NCI-H187 (cell line): ENCODE data around the gene RSRC1.
"Not testable (repeated sequence)": the region's sequence is repeated elsewhere in the genome, so short reads cannot be mapped to it uniquely, and the experiment has no call there.

ENCODE experiments used
- DNase-seq, 2 experiments: peaks; one replicate each; lab custom pipeline; 2025; lab: John Stamatoyannopoulos, UW

Gene RSRC1

DNA sequence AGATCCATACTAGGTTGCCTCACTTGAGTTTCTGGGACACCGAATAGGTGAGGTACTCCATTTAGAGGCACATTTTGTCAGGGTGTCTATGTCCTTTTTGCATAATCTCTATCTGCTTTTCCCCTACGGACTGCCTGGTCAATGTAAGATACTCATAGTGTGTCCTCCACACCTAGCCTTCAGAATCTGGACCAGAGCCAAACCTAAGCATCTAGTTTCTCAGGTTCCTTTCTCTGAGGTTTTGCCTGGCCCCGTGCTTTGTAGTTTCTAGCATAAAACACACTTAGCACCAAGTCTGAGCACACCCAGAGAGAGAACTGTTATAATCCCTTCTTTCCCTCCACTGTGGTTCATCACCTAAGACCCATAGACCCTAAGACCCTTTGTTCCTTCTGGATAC lies 355.2 kb downstream of the RSRC1 start:
- no peak for DNase-seq

DNA sequence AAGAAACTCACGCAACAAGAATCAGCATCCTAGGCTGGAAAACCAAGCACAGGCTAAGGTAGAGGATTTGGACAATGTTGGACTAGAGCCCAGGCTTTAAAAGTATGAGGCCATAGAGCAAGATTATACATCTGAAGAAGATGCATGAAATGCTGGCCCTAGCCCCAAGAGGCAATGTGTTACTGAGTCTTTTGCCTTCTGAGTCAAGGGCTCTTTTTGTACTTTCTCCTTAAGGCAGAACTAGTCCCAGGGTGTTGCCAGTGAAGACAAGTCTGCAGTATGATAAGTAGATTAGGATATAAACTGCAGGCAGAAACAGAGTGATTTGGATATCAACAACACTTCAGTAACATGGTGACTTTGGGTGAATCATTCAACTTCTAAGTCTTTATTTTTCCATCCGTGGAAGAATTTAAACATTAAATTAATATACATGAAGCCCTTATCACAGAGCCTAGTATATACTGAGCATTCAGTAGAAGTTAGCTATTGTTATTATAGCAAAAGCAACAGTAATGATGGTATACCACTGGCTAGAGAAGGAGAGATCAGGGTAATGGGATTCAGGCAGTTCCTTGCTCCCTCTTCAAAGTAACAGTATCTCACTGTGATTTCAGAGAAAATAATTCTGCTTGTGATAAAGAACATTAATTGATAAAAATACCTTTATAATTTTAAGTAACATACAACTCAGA lies 361.2 kb downstream of the RSRC1 start:
- no peak for DNase-seq

DNA sequence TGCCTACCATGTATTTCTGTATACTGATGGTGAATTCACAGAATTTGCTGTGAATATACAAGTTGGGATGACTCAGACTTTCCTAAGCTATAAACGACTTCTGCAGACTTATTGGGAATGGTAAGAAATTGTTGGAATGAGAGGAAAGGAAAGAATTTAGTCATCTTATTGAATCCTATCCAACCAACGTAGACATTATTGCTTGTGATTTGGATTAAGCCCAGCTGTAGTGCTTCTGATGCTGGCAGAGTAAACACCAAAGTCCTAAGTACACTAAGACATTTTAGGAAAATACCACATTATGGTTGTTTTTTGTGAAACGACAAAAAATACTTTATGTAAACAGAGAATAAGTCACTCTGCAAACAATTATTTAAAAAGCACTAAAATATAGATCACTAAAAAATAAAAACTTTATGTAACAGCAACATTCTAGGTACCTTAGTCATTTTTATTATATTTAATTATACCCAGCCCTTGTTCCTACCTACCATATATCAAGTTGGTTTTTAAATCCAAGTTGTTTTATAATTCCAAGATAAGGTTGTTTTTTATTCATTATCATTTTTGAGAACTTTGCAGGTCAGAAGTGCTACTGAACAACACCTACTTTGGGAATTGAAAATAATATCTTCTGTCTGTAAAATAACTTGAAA lies 361.9 kb downstream of the RSRC1 start:
- DNase-seq: no peak

DNA sequence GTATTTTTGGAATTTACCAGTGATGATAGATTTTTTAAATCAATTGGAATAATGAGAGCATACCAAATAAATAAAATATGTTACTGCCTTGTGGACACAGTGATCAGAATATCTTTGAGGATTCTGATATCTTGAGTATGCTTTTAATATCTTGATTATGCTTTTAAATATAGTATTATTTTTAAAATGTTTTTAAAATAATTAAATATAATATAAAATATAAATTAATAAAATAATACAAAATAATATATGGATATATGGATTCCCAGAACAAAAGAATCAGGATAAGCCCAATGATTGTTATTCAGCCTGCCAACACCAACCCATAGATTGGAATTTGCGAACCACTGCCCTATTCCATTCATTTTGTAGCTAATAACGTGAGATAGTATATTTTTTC lies 369.2 kb downstream of the RSRC1 start:
- DNase-seq: no peak

DNA sequence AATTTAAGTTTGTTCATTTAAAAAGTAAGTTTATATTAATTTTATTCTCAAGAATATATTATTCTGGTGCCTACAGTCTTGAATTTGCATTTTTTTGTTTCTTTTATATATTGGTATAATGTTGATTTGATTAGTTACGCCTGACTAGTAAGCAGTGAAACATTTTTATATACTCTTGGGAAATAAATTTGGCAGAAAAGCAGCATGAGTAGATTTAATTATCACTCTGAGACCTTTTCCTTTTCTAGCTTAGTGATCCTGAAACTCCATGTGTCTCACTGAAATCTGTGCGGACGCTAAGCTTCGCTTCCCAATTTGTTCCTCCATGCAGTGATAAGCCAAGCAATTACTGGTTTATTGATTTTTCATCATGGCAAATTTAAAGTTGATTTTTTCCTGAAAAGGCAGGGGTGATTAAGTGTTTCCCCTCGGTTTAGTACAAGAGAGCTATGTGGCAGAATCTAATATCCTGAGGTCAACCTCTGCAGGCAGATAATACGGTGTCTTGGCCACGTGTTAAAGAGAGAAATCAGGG lies 373.9 kb downstream of the RSRC1 start:
- no peak for DNase-seq

DNA sequence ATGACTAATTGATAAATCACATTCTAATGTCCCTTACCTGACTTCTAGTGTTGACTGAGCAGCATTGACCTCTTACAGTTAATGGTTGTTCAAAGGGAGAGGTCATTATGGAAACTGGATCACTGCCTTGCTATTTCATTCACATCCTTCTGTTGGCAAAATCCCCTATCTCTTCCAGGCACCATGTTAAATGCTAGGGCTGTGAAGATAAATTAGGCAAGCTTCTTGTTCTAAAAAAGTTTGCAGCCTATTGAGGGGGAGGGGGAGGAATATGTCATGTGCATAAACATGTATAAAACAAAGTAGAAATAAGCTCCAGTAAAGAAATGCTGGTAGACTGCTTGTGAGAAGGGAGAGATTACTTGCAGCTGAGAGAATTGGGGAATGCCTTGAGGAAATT lies 376.3 kb downstream of the RSRC1 start:
- DNase-seq: no peak

DNA sequence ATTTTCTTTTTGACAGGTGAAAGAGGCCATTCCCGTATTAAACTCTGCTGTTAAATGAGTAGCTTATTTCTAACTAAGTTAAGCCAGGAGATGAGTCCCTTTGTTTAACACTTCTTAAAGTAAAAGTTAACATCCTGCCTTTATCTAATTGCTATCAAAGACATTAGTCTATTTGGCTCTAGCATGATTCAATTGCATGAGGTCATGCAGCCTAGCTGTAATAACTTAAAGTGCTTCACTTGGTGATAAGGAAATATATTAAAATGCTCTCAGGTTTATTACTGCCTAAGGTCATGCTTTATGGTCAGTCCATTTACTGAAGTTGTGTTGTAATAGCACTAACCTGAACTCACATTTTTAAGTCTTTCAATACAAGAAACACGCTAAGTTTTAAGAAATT lies 378.8 kb downstream of the RSRC1 start:
- DNase-seq: no peak

GRCh38 chr3:158489181-158489580 lies 379.3 kb downstream of the RSRC1 start:
- no peak for DNase-seq

DNA sequence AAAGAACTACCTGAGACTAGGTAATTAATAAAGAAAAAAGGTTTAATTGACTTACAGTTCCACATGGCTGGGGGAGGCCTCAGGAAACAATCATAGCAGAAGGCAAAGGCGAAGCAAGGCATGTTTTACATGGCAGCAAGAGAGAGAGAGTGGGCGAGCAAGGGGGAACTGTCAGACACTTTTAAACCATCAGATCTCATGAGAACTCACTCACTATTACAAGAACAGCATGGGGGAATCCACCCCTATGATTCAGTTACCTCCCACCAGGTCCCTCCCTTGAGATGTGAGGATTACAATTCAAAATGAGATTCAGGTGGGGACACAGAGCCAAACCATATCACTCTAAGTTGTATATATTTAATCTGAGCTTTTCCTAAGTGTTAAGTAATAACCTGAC lies 382.1 kb downstream of the RSRC1 start:
- DNase-seq: no peak

GRCh38 chr3:158492685-158493084 lies 382.8 kb downstream of the RSRC1 start:
- no peak for DNase-seq

DNA sequence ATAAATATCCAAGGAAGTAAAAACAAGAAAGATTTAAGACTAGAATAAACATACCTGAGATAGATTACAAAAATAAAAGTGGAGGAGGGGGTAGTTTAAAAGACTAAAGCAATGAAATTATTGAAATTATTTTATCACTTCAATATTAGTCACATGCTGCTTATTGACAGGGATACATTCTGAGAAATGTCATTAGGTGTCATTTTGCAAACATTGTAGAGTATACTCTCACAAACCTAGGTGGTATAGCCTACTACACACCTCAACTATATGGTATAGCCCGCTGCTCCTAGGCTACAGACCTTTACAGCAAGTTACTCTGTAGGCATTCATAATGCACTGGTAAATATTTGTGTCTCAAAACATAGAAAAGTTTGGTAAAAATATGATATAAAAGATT lies 384.0 kb downstream of the RSRC1 start:
- DNase-seq: no peak

GRCh38 chr3:158494673-158495072 lies 384.8 kb downstream of the RSRC1 start:
- no peak for DNase-seq

- not testable (repeated sequence) for DNase-seq
Observed at GRCh38 chr3:158495398-158495902, 385.6 kb downstream of the RSRC1 start.

DNA sequence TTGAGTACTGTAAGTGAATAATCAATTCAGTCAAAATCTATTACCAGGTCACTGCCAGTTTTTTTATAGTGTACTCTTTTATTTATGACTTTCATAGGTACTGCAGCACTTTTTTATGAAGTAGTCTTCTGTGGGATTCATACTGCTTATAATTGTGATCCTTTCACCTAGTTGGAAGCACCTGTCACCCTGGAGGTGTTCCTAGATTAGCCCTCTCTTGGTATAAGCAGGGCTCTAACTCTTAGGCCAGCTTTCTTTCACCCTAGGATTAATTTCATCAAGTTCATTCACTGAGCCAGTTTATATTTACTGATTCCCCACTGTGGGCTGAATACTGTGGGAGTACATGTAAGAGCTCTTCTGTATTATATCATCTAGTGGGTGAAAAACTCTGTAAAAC lies 395.2 kb downstream of the RSRC1 start:
- no peak for DNase-seq

DNA sequence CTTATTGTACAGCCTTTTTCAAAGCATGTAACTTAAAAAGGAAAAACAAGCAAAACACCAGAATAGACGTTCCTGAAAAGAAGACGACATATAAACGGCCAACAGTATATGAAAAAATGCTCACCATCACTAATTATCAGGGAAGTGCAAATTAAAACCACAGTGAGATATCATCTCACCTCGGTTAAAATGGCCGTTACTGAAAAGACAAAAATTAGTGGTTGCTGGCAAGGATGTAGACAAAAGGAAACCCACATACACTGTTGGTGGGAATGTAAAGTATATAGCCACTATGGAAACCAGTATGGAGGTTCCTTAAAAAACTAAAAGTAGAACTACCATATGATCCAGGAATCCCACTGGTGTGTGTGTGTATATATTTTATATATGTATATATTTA lies 396.6 kb downstream of the RSRC1 start:
- DNase-seq: no peak

DNA sequence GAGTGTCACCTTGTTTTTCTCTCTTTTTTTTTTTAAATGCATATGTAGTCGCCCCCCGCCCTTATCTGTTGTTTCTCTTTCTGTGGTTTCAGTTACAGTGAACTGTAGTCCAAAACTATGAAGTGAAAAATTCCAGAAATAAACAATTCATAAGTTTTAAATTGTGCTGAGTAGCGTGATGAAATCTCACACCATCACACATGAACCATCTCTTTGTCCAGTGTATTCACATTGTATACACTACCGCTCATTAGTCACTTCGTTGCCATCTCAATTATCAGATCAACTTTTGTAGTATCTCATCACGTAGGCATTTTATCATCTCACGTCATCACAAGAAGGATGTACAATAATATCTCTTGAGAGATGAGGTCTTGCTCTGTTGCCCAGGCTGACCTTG lies 398.6 kb downstream of the RSRC1 start:
- DNase-seq: no peak

DNA sequence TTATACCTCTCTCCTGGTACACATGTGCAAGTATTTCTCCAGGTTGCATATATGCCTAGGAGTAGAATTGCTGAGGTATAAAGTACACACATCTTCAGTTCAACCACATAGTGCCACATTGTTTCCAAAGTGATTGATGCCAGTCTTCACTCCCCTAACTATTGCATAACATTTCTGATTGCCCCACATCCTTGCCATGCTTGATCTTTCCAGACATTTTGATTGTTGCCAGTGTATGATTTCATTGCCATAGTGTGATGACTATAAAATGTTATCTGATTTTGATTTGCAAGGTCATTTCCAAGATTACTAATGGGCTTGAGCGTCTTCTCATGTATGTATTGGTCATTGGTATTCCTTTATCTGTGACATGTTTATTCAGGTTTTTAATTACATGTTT lies 400.0 kb downstream of the RSRC1 start:
- no peak for DNase-seq

DNA sequence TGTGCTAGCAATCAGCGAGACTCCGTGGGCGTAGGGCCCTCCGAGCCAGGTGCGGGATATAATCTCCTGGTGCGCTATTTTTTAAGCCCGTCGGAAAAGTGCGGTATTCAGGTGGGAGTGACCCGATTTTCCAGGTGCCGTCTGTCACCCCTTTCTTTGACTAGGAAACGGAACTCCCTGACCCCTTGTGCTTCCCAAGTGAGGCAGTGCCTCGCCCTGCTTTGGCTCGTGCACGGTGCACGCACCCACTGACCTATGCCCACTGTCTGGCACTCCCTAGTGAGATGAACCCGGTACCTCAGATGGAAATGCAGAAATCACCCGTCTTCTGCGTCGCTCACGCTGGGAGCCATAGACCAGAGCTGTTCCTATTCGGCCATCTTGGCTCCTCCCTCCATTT lies 406.8 kb downstream of the RSRC1 start:
- not testable (repeated sequence) for DNase-seq

DNA sequence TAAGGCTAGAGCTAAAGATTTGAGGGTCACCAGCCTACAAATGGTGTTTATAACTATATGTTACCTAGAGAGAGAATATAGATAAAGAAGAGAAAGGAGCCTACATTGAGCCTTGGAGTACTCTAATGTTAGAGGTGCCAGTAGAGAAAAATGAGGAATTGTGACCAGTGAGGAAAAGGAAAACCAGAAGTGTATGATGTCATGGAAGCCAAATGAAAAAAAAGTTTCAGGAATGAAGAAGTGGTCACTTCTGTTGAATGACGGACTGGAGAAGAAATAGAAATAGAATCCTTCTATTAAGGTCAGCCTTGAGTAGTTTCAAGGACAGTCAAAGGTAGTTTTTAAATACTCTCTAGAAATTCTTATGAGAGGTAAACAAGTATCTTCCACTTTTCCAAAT lies 409.9 kb downstream of the RSRC1 start:
- no peak for DNase-seq

- no peak for DNase-seq
Observed at GRCh38 chr3:158520433-158520832, 410.5 kb downstream of the RSRC1 start.

DNA sequence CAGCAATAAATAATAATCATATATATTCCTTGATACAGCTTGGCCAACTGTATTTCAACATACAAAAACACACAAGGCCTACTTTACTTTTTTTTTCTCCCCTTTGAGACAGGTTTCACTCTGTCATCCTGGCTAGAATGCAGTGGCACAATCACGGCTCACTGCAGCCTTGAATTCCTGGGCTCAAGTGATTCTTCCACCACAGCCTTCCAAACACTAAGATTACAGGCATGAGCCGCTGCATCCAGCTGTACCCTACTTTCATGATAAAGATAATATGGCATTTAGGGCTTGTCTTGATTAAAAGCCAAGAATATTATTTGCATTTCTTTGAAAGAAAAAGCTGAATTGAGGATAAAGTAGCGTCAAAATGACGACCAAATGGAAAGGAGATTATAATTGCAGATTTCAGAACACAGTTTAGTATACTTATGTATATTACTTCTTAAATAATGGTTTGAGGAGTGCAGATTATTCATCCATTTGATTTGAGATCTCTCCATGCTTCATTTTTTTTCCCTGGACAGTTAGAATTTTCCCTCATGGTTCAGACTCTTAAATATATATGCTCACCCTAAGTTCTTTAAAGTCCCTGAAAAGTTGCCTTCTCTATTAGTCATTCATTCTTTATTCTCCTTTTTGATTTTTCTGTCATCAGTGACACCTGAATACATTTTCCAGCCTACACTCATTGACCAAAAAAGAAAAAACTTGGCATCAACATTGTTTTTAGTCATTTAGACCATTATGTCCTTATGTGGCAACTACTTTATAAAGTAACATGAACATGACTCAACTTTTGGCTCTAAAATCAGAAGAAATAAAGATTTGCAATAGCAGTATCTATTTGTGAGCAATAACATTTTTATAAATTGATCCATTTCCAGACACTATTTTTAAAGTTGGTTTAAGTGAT lies 412.6 kb downstream of the RSRC1 start:
- no peak for DNase-seq

DNA sequence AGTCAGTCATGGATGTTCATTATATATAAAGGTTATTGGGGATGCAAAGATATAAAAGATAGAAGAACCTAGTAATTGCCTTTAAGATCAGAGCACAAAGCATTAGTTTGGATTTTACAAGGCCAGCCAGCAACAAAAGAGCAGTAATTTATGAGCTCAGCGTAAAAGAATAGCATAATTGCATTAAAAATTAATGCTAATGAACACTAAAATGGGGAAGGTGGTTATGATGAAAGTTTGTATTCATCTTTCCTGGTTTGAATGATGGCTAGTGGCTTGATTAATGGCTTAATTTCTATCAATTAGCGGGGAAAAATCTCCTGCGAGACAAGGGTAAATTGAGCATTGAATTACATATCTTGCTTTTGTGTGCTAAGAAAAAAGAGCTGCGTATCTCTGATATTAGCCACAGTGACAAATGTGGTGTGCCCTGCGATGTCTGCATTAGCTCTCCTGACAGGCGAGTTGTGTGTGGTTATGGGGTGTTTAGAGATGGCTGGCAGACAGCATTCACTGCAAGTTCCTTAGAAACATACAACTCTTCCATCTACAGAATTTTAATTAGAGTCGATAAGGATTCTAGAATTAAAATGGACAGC lies 418.3 kb downstream of the RSRC1 start:
- no peak for DNase-seq
